Stimulated activated CD4-positive, alpha-beta T cell treated with anti-CD3 and anti-CD28 coated beads, Interleukin-12 subunit alpha, Interleukin-12 subunit beta, amount 100 ng/mL, for 4 hours (primary cell): Measurements from ENCODE around the gene OGT.
"Not testable (repeated sequence)": the region's sequence is repeated elsewhere in the genome, so short reads cannot be mapped to it uniquely, and the experiment has no call there.

Experiments
- DNase-seq: peaks from one replicate; pipeline ENCODE4 v3.0.0-alpha.2; 2020

Gene OGT

GRCh38 chrX:71532753-71533425, at the start of gene OGT:
OGT (plus strand) TSS chrX:71533104; CDS start chrX:71533300, 196 bp downstream.
- peak; percentile 84 for DNase-seq

- no peak for DNase-seq
Observed at GRCh38 chrX:71487814-71488213, 45.1 kb upstream of the OGT start.

GRCh38 chrX:71489540-71489939, 43.4 kb upstream of the OGT start:
- DNase-seq = no peak

GRCh38 chrX:71492231-71493065, 40.5 kb upstream of the OGT start:
- peak; percentile 26 for DNase-seq

- no peak for DNase-seq
Observed at GRCh38 chrX:71493111-71493613, 39.7 kb upstream of the OGT start.

DNA sequence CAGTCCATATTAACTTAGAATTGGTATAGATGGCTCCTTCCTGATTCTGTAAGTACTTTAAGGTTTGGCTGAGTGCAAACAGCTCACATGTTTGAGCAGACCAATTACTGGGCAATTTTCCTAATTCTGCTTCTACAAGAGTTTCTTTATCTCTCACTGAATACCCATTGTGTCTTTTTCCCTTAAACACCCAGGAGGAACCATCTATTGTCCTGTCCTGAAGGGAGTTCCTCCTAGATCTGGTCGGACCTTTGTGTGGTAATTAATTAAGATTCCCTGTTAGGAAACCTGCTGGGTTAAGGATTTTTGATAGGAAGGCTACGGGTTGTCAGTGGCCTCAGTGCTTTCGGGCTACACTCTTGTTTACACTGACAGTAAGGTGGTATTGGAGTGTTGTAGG, 36.9 kb upstream of the OGT start:
- not testable (repeated sequence) for DNase-seq

GRCh38 chrX:71496476-71496875, 36.4 kb upstream of the OGT start:
- DNase-seq = no peak

DNA sequence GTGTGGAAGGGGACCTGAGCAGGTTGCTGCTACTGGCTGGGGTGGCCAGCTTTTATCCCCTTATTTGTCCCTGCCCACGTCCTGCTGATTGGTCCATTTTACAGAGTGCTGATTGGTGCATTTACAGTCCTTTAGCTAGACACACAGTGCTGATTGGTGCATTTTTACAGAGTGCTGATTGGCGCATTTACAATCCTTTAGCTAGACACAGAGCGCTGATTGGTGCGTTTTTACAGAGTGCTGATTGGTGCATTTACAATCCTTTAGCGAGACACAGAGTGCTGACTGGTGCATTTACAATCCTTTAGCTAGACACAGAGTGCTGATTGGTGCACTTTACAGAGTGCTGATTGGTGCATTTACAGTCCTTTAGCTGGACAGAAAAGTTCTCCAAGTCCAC, 30.8 kb upstream of the OGT start:
- not testable (repeated sequence) for DNase-seq

- DNase-seq = no peak
Observed at GRCh38 chrX:71504346-71504745, 28.6 kb upstream of the OGT start.

DNA sequence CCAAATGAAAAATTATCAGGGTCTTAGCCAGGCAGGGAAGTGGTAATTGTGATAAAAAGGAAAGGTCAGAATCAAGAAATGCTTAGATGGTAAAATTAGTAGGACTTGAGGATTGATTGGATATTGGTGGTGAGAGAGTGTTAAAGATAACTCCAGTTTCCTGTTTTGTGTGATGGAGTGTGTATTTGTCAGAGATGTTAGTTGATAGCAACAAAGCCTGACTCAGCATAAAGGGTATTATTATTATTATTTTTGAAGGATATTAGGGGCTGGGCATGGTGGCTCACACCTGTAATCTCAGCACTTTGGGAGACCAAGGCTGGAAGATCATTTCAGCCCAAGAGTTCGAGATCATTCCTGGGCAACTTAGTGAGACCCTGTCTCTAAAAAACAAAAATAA, 23.6 kb upstream of the OGT start:
- DNase-seq = no peak

DNA sequence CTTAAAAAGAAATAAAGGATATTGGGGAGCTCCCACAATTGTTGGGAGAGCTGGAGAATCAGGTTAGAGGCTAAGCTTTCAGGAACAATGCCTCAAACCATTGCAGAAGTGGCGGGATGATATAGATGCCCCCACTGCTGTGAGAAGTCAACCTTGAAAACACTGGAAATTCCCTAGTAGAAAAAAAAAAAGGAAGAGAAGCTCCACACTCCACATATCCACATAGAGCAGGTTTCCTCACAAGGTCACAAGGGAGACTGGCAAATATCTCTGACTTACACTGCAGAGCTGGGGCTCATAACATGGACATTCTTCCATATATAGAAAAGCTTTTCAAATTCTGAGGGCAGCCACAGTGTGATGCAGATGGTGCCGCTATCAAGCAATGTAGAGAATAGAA, 22.7 kb upstream of the OGT start:
- DNase-seq = no peak

DNA sequence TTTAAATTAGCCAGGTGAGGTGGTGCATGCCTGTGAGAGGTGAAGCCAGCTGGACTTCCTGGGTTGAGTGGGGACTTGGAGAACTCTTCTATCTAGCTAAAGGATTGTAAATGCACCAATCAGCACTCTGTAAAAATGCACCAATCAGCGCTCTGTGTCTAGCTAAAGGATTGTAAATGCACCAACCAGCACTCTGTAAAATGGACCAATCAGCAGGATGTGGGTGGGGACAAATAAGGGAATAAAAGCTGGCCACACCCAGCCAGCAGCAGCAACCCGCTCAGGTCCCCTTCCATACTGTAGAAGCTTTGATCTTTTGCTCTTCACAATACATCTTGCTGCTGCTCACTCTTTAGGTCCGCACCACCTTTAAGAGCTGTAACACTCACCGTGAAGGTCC, 19.2 kb upstream of the OGT start:
- DNase-seq = not testable (repeated sequence)

DNA sequence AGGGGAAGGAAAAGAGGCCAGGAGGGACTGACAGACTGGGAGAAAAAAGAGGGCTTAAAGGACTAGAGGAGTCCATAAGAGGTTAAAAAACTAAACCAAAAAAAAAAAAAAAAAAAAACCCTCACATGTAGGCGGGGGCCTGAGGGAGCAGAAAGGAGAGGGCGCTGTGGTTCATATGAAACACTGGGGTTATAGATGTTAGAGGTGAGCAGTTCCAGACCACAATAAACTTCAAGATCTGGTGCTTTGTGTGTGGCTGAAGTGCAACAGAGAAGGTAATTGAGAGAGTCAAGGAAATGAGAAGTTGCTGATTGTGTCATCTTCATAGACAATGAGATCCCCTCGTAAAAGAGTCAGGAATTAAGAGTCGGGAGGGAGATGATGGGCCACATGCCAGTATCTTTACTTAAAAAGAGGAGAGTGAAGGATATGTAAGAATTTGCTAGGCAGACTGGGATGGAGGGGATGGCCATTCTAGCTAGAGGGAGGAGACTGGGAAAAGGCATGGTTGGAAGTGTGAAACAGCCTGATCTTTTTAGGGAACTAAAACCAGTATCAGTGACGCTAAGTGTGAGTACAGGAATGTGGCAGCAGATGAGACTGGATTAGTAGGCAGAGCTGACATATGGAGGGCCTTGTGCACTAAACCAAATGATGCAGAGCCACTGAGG, 18.4 kb upstream of the OGT start:
- DNase-seq = no peak

- no peak for DNase-seq
Observed at GRCh38 chrX:71515038-71515396, 17.9 kb upstream of the OGT start.

DNA sequence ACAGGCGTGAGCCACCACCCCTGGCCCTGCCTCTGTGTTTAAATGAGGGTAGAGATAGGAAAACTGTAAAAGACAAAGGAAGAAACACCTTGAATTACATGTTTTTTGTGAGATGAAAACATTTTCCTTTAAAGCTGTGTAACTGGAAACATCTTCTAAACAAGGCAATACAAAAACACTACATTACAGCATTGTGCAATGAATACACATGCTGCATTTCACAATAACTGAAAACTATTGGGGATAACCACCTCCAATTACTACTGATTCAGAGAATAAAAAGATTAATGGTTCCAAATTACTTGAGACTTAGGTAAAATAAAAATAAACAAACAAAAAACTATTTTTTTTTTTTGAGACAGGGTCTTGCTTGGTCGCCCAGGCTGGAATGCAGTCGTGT, 7.6 kb upstream of the OGT start:
- no peak for DNase-seq

GRCh38 chrX:71532078-71532752, 689 bp upstream of the OGT start:
- DNase-seq = peak; percentile 18

GRCh38 chrX:71533516-71533850, 579 bp downstream of the OGT start:
- DNase-seq = no peak

DNA sequence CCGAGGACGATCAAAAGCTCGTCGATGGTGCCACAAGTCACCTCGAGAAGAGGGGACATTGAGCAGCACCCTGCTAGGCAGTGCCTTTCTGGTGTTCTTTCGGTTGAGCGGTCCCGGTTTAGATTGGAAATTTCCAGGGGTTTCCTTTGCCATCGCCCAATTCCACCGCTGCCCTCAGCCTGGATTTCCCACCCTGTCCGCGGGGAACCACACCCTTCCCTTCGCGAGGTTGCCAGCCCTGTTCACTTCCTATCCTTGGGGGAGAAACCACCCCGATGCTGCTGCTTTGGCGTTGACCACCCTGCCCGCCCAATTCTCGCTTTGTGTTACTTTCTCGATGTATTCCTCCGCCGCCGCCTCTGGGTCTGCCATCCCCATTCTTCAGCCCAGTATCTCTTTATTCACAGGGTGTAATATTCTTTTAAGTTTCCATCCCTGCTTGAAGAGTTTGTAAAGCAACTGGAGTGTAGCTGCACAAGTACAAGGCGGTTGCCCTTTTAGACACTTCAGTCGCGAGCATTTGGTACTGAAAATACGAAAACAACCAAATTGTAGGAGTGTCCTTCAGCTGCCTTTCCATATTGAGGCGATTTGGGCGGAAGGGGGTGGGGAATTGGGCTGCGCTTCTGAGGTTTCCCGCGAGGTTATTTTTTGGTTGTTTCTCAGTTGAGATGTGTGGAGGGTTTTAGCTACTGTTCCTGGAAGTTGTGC, 1.1 kb downstream of the OGT start:
- DNase-seq = peak; percentile 45

DNA sequence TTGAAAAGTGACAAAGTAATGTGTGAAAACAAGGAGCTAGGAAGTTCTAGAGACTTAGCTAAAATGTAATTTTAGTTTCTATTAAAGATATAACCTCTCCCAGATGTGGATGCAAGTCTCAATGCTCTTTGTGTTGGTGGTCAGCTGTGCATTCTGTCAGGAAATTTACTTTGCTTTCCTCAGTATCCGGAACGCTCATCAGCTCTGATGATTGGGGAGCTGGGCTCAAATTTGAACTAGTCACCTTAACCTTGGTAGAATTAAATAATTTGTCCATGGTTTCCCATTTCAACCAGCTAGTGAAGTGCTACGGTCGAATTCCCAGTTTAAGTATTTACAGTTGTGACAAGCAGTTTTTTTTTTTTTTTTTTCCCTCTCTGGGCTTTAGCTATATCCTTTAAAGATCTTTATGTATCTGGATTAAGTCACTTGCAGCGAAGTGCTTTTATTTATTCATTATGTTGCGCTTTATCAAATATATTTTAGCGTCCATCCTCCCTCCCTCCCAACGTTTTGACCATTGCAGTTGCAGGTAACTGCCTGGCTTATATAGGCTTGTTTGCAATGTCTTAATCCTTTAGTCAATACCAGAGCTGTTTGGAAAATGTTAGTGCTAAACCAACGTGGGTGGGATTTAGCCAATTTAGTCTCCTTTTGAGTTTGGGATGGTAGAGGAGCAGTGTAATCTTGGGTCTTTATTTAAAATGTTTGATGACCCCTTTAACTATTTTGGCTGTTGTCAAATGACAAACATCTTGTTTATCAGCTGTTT, 2.1 kb downstream of the OGT start:
- DNase-seq = no peak

DNA sequence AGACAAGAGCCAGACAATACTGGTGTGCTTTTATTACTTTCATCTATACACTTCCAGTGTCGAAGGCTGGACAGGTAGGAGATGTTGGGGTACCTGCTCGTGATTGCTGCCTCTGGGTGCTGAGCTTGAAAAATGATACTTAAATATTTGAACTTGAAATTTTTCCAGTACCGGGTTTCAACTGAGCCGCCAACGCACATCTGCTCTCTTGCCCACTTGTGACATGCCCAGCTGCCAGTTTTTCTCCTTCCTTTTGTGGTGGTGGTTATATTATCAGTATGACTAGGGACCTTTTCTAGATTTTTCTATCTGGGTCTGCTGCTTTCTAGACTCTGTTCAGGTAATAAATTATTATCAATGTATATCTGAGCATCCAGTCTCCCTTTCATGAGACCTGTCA, 3.4 kb downstream of the OGT start:
- peak; percentile 17 for DNase-seq

DNA sequence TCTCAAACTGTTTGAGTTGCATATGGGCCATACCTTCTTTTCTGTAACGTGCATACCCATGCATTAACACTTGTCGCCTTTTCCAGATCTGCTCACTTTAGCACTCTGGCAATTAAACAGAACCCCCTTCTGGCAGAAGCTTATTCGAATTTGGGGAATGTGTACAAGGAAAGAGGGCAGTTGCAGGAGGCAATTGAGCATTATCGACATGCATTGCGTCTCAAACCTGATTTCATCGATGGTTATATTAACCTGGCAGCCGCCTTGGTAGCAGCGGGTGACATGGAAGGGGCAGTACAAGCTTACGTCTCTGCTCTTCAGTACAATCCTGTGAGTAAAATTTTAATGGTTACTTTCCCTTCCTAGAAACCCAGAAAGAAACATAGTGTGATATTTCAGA, 4.8 kb downstream of the OGT start:
- no peak for DNase-seq

DNA sequence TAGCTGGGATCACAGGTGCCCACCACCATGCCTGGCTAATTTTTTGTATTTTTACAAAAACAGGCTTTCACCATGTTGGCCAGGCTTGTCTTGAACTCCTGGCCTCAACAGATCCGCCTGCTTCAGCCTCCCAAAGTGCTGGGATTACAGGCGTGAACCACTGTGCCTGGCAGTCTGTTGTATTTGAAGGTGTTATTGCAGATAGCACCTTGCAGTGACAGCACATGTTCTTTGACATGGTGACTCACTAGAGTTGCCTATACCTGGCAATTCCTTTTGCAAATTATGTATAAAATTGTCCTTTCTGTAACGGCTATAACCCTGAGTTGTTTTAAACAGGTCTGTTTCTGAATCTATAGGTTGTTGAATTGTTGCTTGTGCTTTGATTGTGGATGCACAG, 7.9 kb downstream of the OGT start:
- DNase-seq = no peak
